H1 (cell line): ENCODE results near the gene OLFML2A. TPM values are rescaled to one million over a fixed set of nuclear protein-coding genes. Genes with fewer than 3 reads are reported as not detected.

Experiments
- CEBPB ChIP-seq: IDR thresholded peaks from 2 replicates; pipeline ENCODE4 v1.6.1; 2012; ENCODE audit warnings: low read depth, low read length
- TEAD4 ChIP-seq: IDR thresholded peaks from 2 replicates; pipeline ENCODE4 v1.6.1; 2012; ENCODE audit warnings: low read depth, low read length, inconsistent platforms, mixed read lengths
- polyA plus RNA-seq, 7 experiments: library from polyadenylated mRNA; depleted of rRNA in 3 of 7; stranded (reverse) in 5 of 7; unstranded in 2 of 7; fragments of >200 nt in 5 of 7; fragments of 200-250 nt in 2 of 7; gene quantifications; 1 replicate in 5 of 7; 2 replicates in 1 of 7; 4 replicates in 1 of 7; pipeline versions ENCODE4 v1.2.1 to v1.2.3, GENCODE V29; 2011 to 2013; ENCODE audit warnings: missing spikeins in 2 of 7, mixed read lengths in 2 of 7
- total RNA-seq: library from RNA; stranded (reverse); fragmentation: NEBNext Ultra II Directional; extraction: Animal tissue kit (Norgen Biotek cat#: 25700); gene quantifications from 2 replicates; pipeline ENCODE4 v1.2.1, GENCODE V29; 2021
- TF ChIP-seq, protein P1 (sequence below): fragments of 300-600 bp; sonication (generic); IDR thresholded peaks from 2 replicates; pipeline ENCODE4 v1.7.1; 2012; ENCODE audit warnings: low read length, moderate library complexity, mild to moderate bottlenecking, inconsistent platforms; ENCODE audit not compliant: insufficient replicate concordance

Gene OLFML2A
- total and polyA plus RNA-seq, 2 of the 8 experiments (the other 6 are each of a cell fraction or from before 2014, with no cell fraction given): 7.8 to 11.5 TPM

DNA sequence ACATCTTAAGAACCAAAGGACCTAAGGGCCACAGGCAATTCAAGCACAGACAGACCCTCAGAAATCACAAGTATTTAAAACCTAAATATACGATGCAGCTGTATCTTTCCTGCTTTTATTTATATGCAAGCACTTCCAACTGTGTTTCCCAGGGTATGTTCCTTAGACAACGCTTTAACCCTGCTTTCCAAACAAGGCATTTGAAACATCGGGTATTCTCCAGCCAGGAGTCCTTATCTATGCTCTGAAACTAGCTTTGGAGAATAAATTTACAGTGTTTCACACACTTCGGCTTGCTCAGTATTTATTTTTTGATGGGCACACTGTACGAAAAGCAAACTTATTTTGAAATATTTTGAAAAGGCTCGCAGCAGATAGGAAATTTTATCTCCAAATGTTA, 19.3 kb upstream of the OLFML2A start (continued):
- TF ChIP-seq, protein P1, sequence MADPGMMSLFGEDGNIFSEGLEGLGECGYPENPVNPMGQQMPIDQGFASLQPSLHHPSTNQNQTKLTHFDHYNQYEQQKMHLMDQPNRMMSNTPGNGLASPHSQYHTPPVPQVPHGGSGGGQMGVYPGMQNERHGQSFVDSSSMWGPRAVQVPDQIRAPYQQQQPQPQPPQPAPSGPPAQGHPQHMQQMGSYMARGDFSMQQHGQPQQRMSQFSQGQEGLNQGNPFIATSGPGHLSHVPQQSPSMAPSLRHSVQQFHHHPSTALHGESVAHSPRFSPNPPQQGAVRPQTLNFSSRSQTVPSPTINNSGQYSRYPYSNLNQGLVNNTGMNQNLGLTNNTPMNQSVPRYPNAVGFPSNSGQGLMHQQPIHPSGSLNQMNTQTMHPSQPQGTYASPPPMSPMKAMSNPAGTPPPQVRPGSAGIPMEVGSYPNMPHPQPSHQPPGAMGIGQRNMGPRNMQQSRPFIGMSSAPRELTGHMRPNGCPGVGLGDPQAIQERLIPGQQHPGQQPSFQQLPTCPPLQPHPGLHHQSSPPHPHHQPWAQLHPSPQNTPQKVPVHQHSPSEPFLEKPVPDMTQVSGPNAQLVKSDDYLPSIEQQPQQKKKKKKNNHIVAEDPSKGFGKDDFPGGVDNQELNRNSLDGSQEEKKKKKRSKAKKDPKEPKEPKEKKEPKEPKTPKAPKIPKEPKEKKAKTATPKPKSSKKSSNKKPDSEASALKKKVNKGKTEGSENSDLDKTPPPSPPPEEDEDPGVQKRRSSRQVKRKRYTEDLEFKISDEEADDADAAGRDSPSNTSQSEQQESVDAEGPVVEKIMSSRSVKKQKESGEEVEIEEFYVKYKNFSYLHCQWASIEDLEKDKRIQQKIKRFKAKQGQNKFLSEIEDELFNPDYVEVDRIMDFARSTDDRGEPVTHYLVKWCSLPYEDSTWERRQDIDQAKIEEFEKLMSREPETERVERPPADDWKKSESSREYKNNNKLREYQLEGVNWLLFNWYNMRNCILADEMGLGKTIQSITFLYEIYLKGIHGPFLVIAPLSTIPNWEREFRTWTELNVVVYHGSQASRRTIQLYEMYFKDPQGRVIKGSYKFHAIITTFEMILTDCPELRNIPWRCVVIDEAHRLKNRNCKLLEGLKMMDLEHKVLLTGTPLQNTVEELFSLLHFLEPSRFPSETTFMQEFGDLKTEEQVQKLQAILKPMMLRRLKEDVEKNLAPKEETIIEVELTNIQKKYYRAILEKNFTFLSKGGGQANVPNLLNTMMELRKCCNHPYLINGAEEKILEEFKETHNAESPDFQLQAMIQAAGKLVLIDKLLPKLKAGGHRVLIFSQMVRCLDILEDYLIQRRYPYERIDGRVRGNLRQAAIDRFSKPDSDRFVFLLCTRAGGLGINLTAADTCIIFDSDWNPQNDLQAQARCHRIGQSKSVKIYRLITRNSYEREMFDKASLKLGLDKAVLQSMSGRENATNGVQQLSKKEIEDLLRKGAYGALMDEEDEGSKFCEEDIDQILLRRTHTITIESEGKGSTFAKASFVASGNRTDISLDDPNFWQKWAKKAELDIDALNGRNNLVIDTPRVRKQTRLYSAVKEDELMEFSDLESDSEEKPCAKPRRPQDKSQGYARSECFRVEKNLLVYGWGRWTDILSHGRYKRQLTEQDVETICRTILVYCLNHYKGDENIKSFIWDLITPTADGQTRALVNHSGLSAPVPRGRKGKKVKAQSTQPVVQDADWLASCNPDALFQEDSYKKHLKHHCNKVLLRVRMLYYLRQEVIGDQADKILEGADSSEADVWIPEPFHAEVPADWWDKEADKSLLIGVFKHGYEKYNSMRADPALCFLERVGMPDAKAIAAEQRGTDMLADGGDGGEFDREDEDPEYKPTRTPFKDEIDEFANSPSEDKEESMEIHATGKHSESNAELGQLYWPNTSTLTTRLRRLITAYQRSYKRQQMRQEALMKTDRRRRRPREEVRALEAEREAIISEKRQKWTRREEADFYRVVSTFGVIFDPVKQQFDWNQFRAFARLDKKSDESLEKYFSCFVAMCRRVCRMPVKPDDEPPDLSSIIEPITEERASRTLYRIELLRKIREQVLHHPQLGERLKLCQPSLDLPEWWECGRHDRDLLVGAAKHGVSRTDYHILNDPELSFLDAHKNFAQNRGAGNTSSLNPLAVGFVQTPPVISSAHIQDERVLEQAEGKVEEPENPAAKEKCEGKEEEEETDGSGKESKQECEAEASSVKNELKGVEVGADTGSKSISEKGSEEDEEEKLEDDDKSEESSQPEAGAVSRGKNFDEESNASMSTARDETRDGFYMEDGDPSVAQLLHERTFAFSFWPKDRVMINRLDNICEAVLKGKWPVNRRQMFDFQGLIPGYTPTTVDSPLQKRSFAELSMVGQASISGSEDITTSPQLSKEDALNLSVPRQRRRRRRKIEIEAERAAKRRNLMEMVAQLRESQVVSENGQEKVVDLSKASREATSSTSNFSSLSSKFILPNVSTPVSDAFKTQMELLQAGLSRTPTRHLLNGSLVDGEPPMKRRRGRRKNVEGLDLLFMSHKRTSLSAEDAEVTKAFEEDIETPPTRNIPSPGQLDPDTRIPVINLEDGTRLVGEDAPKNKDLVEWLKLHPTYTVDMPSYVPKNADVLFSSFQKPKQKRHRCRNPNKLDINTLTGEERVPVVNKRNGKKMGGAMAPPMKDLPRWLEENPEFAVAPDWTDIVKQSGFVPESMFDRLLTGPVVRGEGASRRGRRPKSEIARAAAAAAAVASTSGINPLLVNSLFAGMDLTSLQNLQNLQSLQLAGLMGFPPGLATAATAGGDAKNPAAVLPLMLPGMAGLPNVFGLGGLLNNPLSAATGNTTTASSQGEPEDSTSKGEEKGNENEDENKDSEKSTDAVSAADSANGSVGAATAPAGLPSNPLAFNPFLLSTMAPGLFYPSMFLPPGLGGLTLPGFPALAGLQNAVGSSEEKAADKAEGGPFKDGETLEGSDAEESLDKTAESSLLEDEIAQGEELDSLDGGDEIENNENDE: peak; percentile 87
- no peak for TF ChIP-seq CEBPB
- TF ChIP-seq TEAD4: no peak
